Spleen (tissue), 13 donors: Measurements from ENCODE around the gene THOC2. TPM values are rescaled to one million over a fixed set of nuclear protein-coding genes. Genes with fewer than 3 reads are reported as not detected.
"Not testable (repeated sequence)": the region's sequence is repeated elsewhere in the genome, so short reads cannot be mapped to it uniquely, and the experiment has no call there.

Source experiments
- DNase-seq: peaks from one replicate; pipeline ENCODE4 v3.0.0-alpha.2; 2020
- H3K27ac ChIP-seq, 8 donors: fragments of 200-600 bp; sonication (generic) in 7 of 8; 1 replicate in 4 of 8; 2 replicates in 4 of 8; pipeline versions ENCODE4 v1.5.0 to v1.8.0; 2016 to 2021; ENCODE audit warnings: inconsistent platforms in 4 of 8, mild to moderate bottlenecking in 4 of 8, moderate library complexity in 1 of 8
- H3K27me3 ChIP-seq, 7 donors: fragments of 200-600 bp; sonication (generic) in 6 of 7; replicated peaks in 1 of 7; 1 replicate in 4 of 7; 2 replicates in 3 of 7; pipeline versions ENCODE4 v1.5.0 to v1.8.0; 2016 to 2021; ENCODE audit warnings: inconsistent platforms in 3 of 7, mild to moderate bottlenecking in 1 of 7
- H3K36me3 ChIP-seq, 6 donors: fragments of 200-600 bp; sonication (generic) in 5 of 6; 1 replicate in 4 of 6; 2 replicates in 2 of 6; pipeline versions ENCODE4 v1.5.0 to v1.8.0; 2016 to 2021; ENCODE audit warnings: inconsistent platforms in 2 of 6
- H3K4me1 ChIP-seq, 6 donors: fragments of 200-600 bp; sonication (generic) in 5 of 6; 1 replicate in 3 of 6; 2 replicates in 3 of 6; pipeline versions ENCODE4 v1.5.0 to v1.8.0; 2016 to 2021; ENCODE audit warnings: inconsistent platforms in 3 of 6
- H3K4me3 ChIP-seq, 8 donors: fragments of 200-600 bp; sonication (generic) in 7 of 8; 1 replicate in 4 of 8; 2 replicates in 4 of 8; pipeline versions ENCODE4 v1.5.0 to v1.8.0; 2016 to 2021; ENCODE audit warnings: inconsistent platforms in 4 of 8, mild to moderate bottlenecking in 4 of 8, moderate library complexity in 2 of 8
- H3K9me3 ChIP-seq, 8 donors: fragments of 200-600 bp; sonication (generic) in 7 of 8; 1 replicate in 4 of 8; 2 replicates in 4 of 8; pipeline versions ENCODE4 v1.5.0 to v1.8.0; 2016 to 2021; ENCODE audit warnings: inconsistent platforms in 4 of 8
- POLR2A ChIP-seq, 3 donors: fragments of 450-650 bp; IDR thresholded peaks; one replicate each; pipeline ENCODE4 v1.5.1; 2017; ENCODE audit warnings: antibody characterized with exemption in 3 of 3, mild to moderate bottlenecking in 1 of 3
- POLR2AphosphoS5 ChIP-seq, 3 donors: sonication (generic); formaldehyde crosslinking; IDR thresholded peaks; one replicate each; pipeline ENCODE4 v1.5.1; 2017; ENCODE audit warnings: antibody characterized with exemption in 3 of 3
- WGBS, 5 donors: extraction: QIAGEN DNeasy Blood & Tissue Kit in 3 of 5; methylation state at CpG; one replicate each; pipeline versions ENCODE4 v1.1.5 to v1.1.7; 2013 to 2018; 5-methylcytosine and 5-hydroxymethylcytosine counted together
- intact Hi-C: fragments of 100-400 bp; cut with DNase I; formaldehyde crosslinking; loops from one replicate; pipeline ENCODE4 v1.15.0; 2023; ENCODE audit warnings: low total_unique reads
- long read RNA-seq, 2 donors: transcript quantifications; one replicate each; lab custom pipeline, GENCODE V29; 2026
- polyA plus RNA-seq, 3 donors: library from polyadenylated mRNA; stranded (reverse); fragments of 200-250 nt; gene quantifications; one replicate each; pipeline ENCODE4 v1.2.1, GENCODE V29; 2013
- total RNA-seq, 7 donors: library from RNA; depleted of rRNA in 3 of 7; stranded (reverse); fragments of >200 nt in 3 of 7; fragmentation: NEBNext Ultra II Directional in 4 of 7; extraction: Animal tissue kit (Norgen Biotek cat#: 25700) in 4 of 7; gene quantifications; one replicate each; pipeline versions ENCODE4 v1.1.0 to v1.2.1, GENCODE V29; 2016 to 2021
- TF ChIP-seq, protein P1 (sequence below), 11 experiments: fragments of 200-600 bp in 7 of 11; fragments of 450-650 bp in 4 of 11; sonication (generic) in 4 of 11; IDR thresholded peaks in 8 of 11; conservative IDR thresholded peaks in 3 of 11; 1 replicate in 7 of 11; 2 replicates in 4 of 11; pipeline versions ENCODE4 v1.4.0 to v1.8.0; 2016 to 2021; ENCODE audit warnings: antibody characterized with exemption in 11 of 11, inconsistent platforms in 4 of 11, mild to moderate bottlenecking in 1 of 11
- donor health status: healthy with polysubstance abuse.
- donor health status: DM: no; HTN: no; CAD: no; lungs with moderate emphysema.
- donor health status: DM: no; HTN: no; CAD: no.
- donor health status: Bipolar disorder and iron deficiency.
- donor health status: healthy.
- donor health status: DM: no; HTN: no; CAD: no.
- donor health status: DM: yes; HTN: yes; CAD: no.

THOC2 gene, protein sequence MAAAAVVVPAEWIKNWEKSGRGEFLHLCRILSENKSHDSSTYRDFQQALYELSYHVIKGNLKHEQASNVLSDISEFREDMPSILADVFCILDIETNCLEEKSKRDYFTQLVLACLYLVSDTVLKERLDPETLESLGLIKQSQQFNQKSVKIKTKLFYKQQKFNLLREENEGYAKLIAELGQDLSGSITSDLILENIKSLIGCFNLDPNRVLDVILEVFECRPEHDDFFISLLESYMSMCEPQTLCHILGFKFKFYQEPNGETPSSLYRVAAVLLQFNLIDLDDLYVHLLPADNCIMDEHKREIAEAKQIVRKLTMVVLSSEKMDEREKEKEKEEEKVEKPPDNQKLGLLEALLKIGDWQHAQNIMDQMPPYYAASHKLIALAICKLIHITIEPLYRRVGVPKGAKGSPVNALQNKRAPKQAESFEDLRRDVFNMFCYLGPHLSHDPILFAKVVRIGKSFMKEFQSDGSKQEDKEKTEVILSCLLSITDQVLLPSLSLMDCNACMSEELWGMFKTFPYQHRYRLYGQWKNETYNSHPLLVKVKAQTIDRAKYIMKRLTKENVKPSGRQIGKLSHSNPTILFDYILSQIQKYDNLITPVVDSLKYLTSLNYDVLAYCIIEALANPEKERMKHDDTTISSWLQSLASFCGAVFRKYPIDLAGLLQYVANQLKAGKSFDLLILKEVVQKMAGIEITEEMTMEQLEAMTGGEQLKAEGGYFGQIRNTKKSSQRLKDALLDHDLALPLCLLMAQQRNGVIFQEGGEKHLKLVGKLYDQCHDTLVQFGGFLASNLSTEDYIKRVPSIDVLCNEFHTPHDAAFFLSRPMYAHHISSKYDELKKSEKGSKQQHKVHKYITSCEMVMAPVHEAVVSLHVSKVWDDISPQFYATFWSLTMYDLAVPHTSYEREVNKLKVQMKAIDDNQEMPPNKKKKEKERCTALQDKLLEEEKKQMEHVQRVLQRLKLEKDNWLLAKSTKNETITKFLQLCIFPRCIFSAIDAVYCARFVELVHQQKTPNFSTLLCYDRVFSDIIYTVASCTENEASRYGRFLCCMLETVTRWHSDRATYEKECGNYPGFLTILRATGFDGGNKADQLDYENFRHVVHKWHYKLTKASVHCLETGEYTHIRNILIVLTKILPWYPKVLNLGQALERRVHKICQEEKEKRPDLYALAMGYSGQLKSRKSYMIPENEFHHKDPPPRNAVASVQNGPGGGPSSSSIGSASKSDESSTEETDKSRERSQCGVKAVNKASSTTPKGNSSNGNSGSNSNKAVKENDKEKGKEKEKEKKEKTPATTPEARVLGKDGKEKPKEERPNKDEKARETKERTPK (N-terminal part only)
- total RNA-seq (100 to 1,000 TPM in 3 of 7 donors, 10 to 100 TPM in 4; 67.8 to 158 (median 90.9) TPM), polyA plus RNA-seq (10 to 100 TPM; 36.4 to 54.6 (median 37.2) TPM)
- long read RNA-seq, donor 1, transcript THOC2-211 (3 exons, 689 nt): major isoform, 10 of 17 reads
- long read RNA-seq, donor 1, partial matches to known transcripts: 5 of 17 reads
- long read RNA-seq, donor 1, other reads (novel, unspliced or antisense): 0 of 17 reads
- long read RNA-seq, donor 2, partial matches to known transcripts: 5 of 11 reads
- long read RNA-seq, donor 2, other reads (novel, unspliced or antisense): 0 of 11 reads

DNA sequence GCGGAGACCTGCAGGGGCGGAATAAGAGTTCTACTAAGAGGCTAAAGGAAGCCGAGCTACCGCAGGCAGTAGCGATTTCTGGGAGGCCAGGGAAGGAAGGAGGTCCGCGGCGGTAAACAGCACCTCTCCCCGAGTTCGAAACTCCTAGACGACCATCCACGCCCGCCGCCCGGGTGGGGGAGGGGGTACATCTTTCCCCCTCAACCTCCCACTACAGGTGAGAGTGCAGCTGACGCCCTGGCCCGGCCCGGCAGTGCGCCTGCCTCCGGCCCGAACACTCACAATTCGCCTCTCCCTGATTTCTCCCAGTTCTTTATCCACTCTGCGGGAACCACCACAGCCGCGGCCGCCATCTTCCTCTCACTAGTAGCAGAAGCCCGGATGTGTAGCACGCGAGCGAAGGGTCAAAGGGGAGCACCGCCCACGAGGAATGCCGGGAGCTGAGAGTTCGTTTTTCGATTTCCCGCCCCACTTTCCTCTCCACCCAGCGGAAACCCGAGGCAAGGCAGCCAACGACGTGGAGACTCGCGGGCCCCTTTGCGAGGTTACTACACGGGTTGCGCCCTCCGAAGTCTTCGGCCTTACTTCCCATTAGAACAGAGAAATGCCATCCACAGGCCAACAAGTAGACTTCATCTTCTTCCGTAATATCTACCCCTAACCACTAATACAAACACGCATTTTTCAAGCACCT, at the start of gene THOC2:
Gene THOC2, minus strand, starts transcription at position 383 of the 694 bp plus-strand sequence. Its CDS starts 30 bp downstream, at position 353.
- Histone ChIP-seq H3K4me1 (peaks cover 0 to 44% (median 33%) of the 10 kb centered on the region in 6 donors), H3K36me3 (peaks cover 0 to 6% (median 0%) of the 10 kb centered on the region in 6 donors), H3K27me3 (no peaks in the 10 kb centered on the region), H3K9me3 (no peaks in the 10 kb centered on the region), H3K27ac (peak within 1 kb of the TSS; percentile 68 to 86 (median 82)), H3K4me3 (peak within 1 kb of the TSS; percentile 58 to 90 (median 70))
- peak; percentile 92 for DNase-seq
- TF ChIP-seq POLR2A (IDR thresholded peaks at IDR 0.05): no peak
- TF ChIP-seq, protein P1, sequence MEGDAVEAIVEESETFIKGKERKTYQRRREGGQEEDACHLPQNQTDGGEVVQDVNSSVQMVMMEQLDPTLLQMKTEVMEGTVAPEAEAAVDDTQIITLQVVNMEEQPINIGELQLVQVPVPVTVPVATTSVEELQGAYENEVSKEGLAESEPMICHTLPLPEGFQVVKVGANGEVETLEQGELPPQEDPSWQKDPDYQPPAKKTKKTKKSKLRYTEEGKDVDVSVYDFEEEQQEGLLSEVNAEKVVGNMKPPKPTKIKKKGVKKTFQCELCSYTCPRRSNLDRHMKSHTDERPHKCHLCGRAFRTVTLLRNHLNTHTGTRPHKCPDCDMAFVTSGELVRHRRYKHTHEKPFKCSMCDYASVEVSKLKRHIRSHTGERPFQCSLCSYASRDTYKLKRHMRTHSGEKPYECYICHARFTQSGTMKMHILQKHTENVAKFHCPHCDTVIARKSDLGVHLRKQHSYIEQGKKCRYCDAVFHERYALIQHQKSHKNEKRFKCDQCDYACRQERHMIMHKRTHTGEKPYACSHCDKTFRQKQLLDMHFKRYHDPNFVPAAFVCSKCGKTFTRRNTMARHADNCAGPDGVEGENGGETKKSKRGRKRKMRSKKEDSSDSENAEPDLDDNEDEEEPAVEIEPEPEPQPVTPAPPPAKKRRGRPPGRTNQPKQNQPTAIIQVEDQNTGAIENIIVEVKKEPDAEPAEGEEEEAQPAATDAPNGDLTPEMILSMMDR (IDR thresholded peaks at IDR 0.05 in 8 of 11, conservative IDR thresholded peaks at IDR 0.05 in 3 of 11): peak in 10 of 11 experiments; percentile 15 to 61 (median 45)
- peak; percentile 78 to 82 (median 80) for TF ChIP-seq POLR2AphosphoS5 (IDR thresholded peaks at IDR 0.05)
- WGBS, 5 donors: 1 to 43% (median 1%) methylated on average over 22 to 49 of the region's 49 CpGs
- intact Hi-C loops: no loop called here

DNA sequence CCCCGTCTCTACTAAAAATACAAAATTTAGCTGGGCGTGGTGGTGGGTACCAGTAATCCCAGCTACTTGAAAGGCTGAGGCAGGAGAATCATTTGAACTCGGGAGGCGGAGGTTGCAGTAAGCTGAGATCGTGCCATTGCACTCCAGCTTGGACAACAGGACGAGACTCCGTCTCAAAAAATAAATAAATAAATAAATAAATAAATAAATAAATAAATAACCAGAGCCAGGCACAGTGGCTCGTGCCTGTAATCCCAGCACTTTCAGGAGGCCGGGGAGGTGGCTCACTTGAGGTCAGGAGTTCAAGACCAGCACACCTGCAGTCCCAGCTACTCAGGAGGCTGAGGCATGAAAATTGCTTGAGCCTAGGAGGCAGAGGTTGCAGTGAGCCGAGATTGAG, 48.9 kb upstream of the THOC2 start:
- not testable (repeated sequence) for H3K27me3 ChIP-seq, DNase-seq

DNA sequence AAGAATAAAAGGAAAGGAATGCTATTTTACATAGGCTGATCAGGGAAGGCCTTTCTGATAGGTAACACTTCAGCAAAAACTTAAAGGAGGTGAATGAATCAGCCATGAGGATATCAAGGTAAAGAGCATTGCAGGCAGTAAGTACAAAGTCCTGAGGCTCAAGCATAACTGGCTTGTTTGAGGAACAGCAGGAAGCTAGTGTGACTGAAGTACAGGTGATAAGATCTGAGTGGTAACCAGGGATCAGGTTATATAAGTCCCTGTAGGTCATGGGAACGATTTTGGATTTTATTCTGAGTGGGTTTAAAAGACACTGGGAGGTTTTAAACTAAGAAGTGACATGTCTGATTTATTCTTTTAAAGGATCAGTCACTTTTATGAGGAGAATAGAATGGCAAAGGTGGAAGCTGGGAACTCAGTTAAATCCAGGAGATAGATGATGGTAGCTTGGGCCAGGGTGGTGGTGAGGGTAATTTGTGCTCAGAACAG, 47.1 kb upstream of the THOC2 start:
- no peaks in the 10 kb centered on the region for H3K27me3 ChIP-seq
- H3K4me1 ChIP-seq: no peaks in the 10 kb centered on the region
- intact Hi-C loops: no loop called here
- no peak overlapping the region for H3K27ac ChIP-seq
- H3K9me3 ChIP-seq: no peaks in the 10 kb centered on the region
- TF ChIP-seq, protein P1 (IDR thresholded peaks at IDR 0.05 in 8 of 11, conservative IDR thresholded peaks at IDR 0.05 in 3 of 11): no peak
- TF ChIP-seq POLR2A (IDR thresholded peaks at IDR 0.05) (no peak), POLR2AphosphoS5 (IDR thresholded peaks at IDR 0.05) (no peak)
- no peaks in the 10 kb centered on the region for H3K36me3 ChIP-seq
- DNase-seq: no peak
- no peak overlapping the region for H3K4me3 ChIP-seq
- WGBS, 5 donors: 12 to 17% (median 14%) methylated on average over 1 of the region's 1 CpG

More for the DNA sequence above, 48.9 kb upstream of the THOC2 start:
- H3K4me3 ChIP-seq, H3K9me3 ChIP-seq, H3K27ac ChIP-seq, H3K36me3 ChIP-seq, intact Hi-C loops, H3K4me1 ChIP-seq: not testable (repeated sequence)
- WGBS, 5 donors: 83 to 91% (median 90%) methylated on average over 7 to 10 of the region's 10 CpGs
